ENCODE results near the gene ARPC1B. TPM values are rescaled to one million over a fixed set of nuclear protein-coding genes. Genes with fewer than 3 reads are reported as not detected.

ARPC1B gene
- total and polyA plus RNA-seq, 9 of the 15 experiments (the other 6 are each of a cell fraction or from before 2014, with no cell fraction given): 6.7 to 357 (median 211) TPM

GRCh38 chr7:99422186-99422585 lies 47.7 kb downstream of the ARPC1B start (continued):
- no peak for TF ChIP-seq ZFP1 (CRISPR knock-in tag; IDR thresholded peaks at IDR 0.05)
- TF ChIP-seq, protein P1, sequence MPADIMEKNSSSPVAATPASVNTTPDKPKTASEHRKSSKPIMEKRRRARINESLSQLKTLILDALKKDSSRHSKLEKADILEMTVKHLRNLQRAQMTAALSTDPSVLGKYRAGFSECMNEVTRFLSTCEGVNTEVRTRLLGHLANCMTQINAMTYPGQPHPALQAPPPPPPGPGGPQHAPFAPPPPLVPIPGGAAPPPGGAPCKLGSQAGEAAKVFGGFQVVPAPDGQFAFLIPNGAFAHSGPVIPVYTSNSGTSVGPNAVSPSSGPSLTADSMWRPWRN (IDR thresholded peaks at IDR 0.05; ENCODE audit: low read depth): no peak
- TF ChIP-seq E2F6 (IDR thresholded peaks at IDR 0.05; ENCODE audit: borderline replicate concordance in 1 of 2, extremely low read depth in 1 of 2, insufficient read depth in 1 of 2, insufficient read length in 1 of 2, low read depth in 1 of 2, low read length in 1 of 2, poor library complexity in 1 of 2, severe bottlenecking in 1 of 2): no peak
- no peak for TF ChIP-seq KAT2B (IDR thresholded peaks at IDR 0.05; ENCODE audit: low read depth, low read length)
- TF ChIP-seq C11orf30 (IDR thresholded peaks at IDR 0.05; ENCODE audit: low read depth): peak; percentile 88
- no peak for TF ChIP-seq MXI1 (IDR thresholded peaks at IDR 0.05; ENCODE audit: low read depth, low read length)
- TF ChIP-seq KLF6 (CRISPR knock-in tag; IDR thresholded peaks at IDR 0.05; ENCODE audit: borderline replicate concordance): no peak
- TF ChIP-seq SREBF1 (IDR thresholded peaks at IDR 0.05; ENCODE audit: borderline replicate concordance, low read depth, low read length): no peak
- TF ChIP-seq KHSRP (IDR thresholded peaks at IDR 0.05): no peak
- TF ChIP-seq TEAD4 (IDR thresholded peaks at IDR 0.05; ENCODE audit: low read length): peak; percentile 38; the same call in 1 of the 2 replicates
- no peak for TF ChIP-seq TEAD4 (CRISPR knock-in tag; IDR thresholded peaks at IDR 0.05; ENCODE audit: borderline replicate concordance)
- no peak for TF ChIP-seq XRCC4 (IDR thresholded peaks at IDR 0.05; ENCODE audit: extremely low read depth, insufficient read depth, insufficient read length)
- TF ChIP-seq CBFA2T2 (conservative IDR thresholded peaks at IDR 0.05): 0 out of 2 replicates have a peak, but pooled peaks have one; percentile 12
- no peak for TF ChIP-seq CREBBP (IDR thresholded peaks at IDR 0.05; ENCODE audit: low read depth, low read length)
- no peak for TF ChIP-seq ARHGAP35 (IDR thresholded peaks at IDR 0.05; ENCODE audit: partially characterized antibody)
- TF ChIP-seq KDM1A (IDR thresholded peaks at IDR 0.05): no peak
- no peak for TF ChIP-seq MEIS2 (IDR thresholded peaks at IDR 0.05; ENCODE audit: partially characterized antibody)
- no peak for TF ChIP-seq ETV6 (IDR thresholded peaks at IDR 0.05; ENCODE audit: borderline replicate concordance in 1 of 2, low read depth in 2 of 2, low read length in 1 of 2)
- TF ChIP-seq ETV6 (CRISPR knock-in tag; IDR thresholded peaks at IDR 0.05; ENCODE audit: borderline replicate concordance): no peak
- no peak for TF ChIP-seq YBX1 (IDR thresholded peaks at IDR 0.05)
- TF ChIP-seq MCM2 (IDR thresholded peaks at IDR 0.05; ENCODE audit: low read depth): no peak
- TF ChIP-seq DPF2 (IDR thresholded peaks at IDR 0.05): peak; percentile 39; the same call in 1 of the 2 replicates
- TF ChIP-seq FOXJ2 (tag; IDR thresholded peaks at IDR 0.05): no peak
- TF ChIP-seq PPARD (CRISPR knock-in tag; IDR thresholded peaks at IDR 0.05): no peak
- TF ChIP-seq ZNF121 (CRISPR knock-in tag; conservative IDR thresholded peaks at IDR 0.05): no peak
- TF ChIP-seq THRB (CRISPR knock-in tag; conservative IDR thresholded peaks at IDR 0.05): no peak

All from K562 (cell line).